MCF 10A (cell line): Measurements from ENCODE around the gene CLCN6. TPM values are rescaled to one million over a fixed set of nuclear protein-coding genes. Genes with fewer than 3 reads are reported as not detected.

ENCODE experiments used
- BruUV-seq: library from RNA; stranded (reverse); fragments of 400-500 nt; replicated peaks from 2 replicates; lab custom pipeline; 2021; lab: Mats Ljungman, UMichigan
- CTCF ChIA-PET: fragments of 300-600 bp; sonication (Branson Sonifier 250); formaldehyde crosslinking; extraction: SDS; loops from one replicate; lab custom pipeline; 2021; ENCODE audit warnings: antibody characterized with exemption, inconsistent platforms; lab: Yijun Ruan, JAX
- POLR2A ChIA-PET: fragments of 300-600, 350-650 bp; sonication (Branson Sonifier 250); formaldehyde crosslinking; extraction: SDS; loops from one replicate; lab custom pipeline; 2020; ENCODE audit warnings: antibody characterized with exemption, inconsistent platforms; lab: Yijun Ruan, JAX
- DNase-seq: peaks from one replicate; pipeline ENCODE4 v3.0.0-alpha.2; 2018; ENCODE audit not compliant: unreplicated experiment
- H3K27ac Mint-ChIP-seq: one replicate; pipeline ENCODE4 v1.8.0; 2022; ENCODE audit warnings: mild to moderate bottlenecking, low read depth, mixed read lengths; ENCODE audit not compliant: unreplicated experiment
- H3K27me3 Mint-ChIP-seq: one replicate; pipeline ENCODE4 v1.8.0; 2022; ENCODE audit warnings: mixed read lengths; ENCODE audit not compliant: insufficient read depth, unreplicated experiment
- H3K36me3 Mint-ChIP-seq: one replicate; pipeline ENCODE4 v1.8.0; 2022; ENCODE audit warnings: mild to moderate bottlenecking, moderate library complexity, mixed read lengths; ENCODE audit not compliant: insufficient read depth, unreplicated experiment
- H3K4me1 Mint-ChIP-seq: one replicate; pipeline ENCODE4 v1.8.0; 2022; ENCODE audit warnings: mixed read lengths; ENCODE audit not compliant: insufficient read depth, unreplicated experiment
- H3K4me3 Mint-ChIP-seq: one replicate; pipeline ENCODE4 v1.8.0; 2022; ENCODE audit warnings: mild to moderate bottlenecking, moderate library complexity, mixed read lengths; ENCODE audit not compliant: unreplicated experiment
- H3K9me3 Mint-ChIP-seq: one replicate; pipeline ENCODE4 v1.8.0; 2022; ENCODE audit warnings: mixed read lengths; ENCODE audit not compliant: unreplicated experiment
- intact Hi-C: fragments of 100-400 bp; cut with micrococcal nuclease; formaldehyde crosslinking; loops from 2 replicates; pipeline ENCODE4 v1.14.1; 2022
- total RNA-seq: library from RNA; stranded (reverse); gene quantifications from 2 replicates; pipeline ENCODE4 v1.2.3, GENCODE V29; 2022
- TF ChIP-seq, protein P1 (sequence below): fragments of 200-600 bp; IDR thresholded peaks from one replicate; pipeline ENCODE4 v1.8.0; 2022; ENCODE audit warnings: antibody characterized with exemption, mild to moderate bottlenecking; ENCODE audit not compliant: unreplicated experiment

Gene CLCN6
- total RNA-seq, 1 experiment from 2014 or later: 12.3 TPM

DNA sequence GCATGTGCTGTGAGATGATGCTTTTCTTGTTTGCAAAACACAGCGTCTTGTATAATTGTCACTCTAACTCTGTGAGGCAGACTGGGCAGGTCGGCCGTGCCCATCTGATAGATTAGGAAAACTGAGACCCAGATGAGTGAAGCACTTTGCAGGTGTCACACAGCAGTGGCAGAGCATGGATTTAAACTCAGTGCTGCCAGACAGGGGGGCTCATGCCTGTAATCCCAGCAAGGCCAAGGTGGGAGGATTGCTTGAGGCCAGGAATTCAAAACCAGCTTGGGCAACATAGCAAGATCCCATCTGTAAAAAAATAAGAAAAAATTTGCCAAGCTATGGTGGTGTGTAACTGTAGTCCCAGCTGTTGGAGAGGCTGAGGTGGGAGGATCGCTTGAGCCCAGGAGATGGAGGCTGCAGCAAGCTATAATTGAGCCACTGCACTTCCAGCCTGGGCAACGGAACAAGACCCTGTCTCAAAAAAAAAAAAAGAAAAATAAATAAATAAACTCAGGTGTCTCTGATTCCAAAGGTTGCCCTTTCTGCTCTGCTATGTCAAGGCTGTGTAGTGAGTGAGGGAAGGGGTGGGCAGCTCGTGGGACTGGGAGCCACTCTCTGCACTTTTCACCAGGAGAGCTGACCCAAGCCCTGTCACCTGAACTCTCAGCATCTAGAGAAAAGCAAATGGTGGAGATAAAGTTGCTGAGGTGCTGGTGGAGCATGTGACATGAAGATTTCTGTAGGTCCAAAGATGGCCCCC is 85.6 kb downstream of the CLCN6 start:
- Mint-ChIP-seq H3K9me3 (no peaks in the 10 kb centered on the region), H3K27me3 (no peaks in the 10 kb centered on the region), H3K36me3 (peaks cover 6% of the 10 kb centered on the region), H3K27ac (no peak overlapping the region), H3K4me3 (no peak overlapping the region), H3K4me1 (no peaks in the 10 kb centered on the region)
- intact Hi-C loops: no loop called here
- DNase-seq: no peak
- BruUV-seq: no TSS peak
- POLR2A ChIA-PET: interaction anchor here (2.9 kb wide), 1 partner anchor 16 kb away, joined by 15 read pairs; no protein-coding TSS in a partner anchor
- CTCF ChIA-PET: interaction anchor here (0.6 to 2.3 kb wide), 7 partner anchors 19 to 650 kb away, joined by 3 to 37 read pairs (median 3); no protein-coding TSS in a partner anchor
- TF ChIP-seq, protein P1, sequence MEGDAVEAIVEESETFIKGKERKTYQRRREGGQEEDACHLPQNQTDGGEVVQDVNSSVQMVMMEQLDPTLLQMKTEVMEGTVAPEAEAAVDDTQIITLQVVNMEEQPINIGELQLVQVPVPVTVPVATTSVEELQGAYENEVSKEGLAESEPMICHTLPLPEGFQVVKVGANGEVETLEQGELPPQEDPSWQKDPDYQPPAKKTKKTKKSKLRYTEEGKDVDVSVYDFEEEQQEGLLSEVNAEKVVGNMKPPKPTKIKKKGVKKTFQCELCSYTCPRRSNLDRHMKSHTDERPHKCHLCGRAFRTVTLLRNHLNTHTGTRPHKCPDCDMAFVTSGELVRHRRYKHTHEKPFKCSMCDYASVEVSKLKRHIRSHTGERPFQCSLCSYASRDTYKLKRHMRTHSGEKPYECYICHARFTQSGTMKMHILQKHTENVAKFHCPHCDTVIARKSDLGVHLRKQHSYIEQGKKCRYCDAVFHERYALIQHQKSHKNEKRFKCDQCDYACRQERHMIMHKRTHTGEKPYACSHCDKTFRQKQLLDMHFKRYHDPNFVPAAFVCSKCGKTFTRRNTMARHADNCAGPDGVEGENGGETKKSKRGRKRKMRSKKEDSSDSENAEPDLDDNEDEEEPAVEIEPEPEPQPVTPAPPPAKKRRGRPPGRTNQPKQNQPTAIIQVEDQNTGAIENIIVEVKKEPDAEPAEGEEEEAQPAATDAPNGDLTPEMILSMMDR: no peak

Other genes starting within 250 kb of the CLCN6 start
- gene FBXO2, start 151.8 kb upstream of the CLCN6 start, total RNA-seq: 3.3 and 5.3 TPM in 2 replicates
- 16.0 and 16.3 TPM in 2 replicates for gene FBXO44, start 151.3 kb upstream of the CLCN6 start, total RNA-seq
- 3.9 and 4.3 TPM in 2 replicates for gene FBXO6, start 142.0 kb upstream of the CLCN6 start, total RNA-seq
- gene MAD2L2, start 125.0 kb upstream of the CLCN6 start, total RNA-seq: 40.1 and 46.3 TPM in 2 replicates
- gene DRAXIN, start 114.5 kb upstream of the CLCN6 start, total RNA-seq: 0.05 and 0.07 TPM in 2 replicates
- 68.4 and 73.1 TPM in 2 replicates for gene AGTRAP, start 70.1 kb upstream of the CLCN6 start, total RNA-seq
- gene C1orf167, start 44.0 kb upstream of the CLCN6 start, total RNA-seq: not detected in 2 replicates
- gene MTHFR, start 227 bp upstream of the CLCN6 start, total RNA-seq: 14.0 and 17.8 TPM in 2 replicates
- gene NPPA, start 41.6 kb downstream of the CLCN6 start, total RNA-seq: not detected in 2 replicates
- gene NPPB, start 52.8 kb downstream of the CLCN6 start, total RNA-seq: not detected in 2 replicates
- 20.4 and 24.3 TPM in 2 replicates for gene KIAA2013, start 120.2 kb downstream of the CLCN6 start, total RNA-seq
- gene PLOD1, start 128.5 kb downstream of the CLCN6 start, total RNA-seq: 47.2 and 48.2 TPM in 2 replicates
- 95.6 and 105 TPM in 2 replicates for gene MFN2, start 174.3 kb downstream of the CLCN6 start, total RNA-seq
- 22.1 and 25.3 TPM in 2 replicates for gene MIIP, start 213.3 kb downstream of the CLCN6 start, total RNA-seq